Common myeloid progenitor, CD34-positive (primary cell): Measurements from ENCODE around the gene ZNF579.
"Not testable (repeated sequence)": the region's sequence is repeated elsewhere in the genome, so short reads cannot be mapped to it uniquely, and the experiment has no call there.

Source experiments
- CTCF ChIA-PET: fragments of 350-600 bp; sonication (Branson Sonifier 250); formaldehyde crosslinking; loops from one replicate; lab custom pipeline; 2021; ENCODE audit warnings: antibody characterized with exemption; lab: Charles Lee
- POLR2A ChIA-PET: fragments of 350-600 bp; sonication (Branson Sonifier 250); formaldehyde crosslinking; loops from one replicate; lab custom pipeline; 2021; ENCODE audit warnings: antibody characterized with exemption; lab: Charles Lee
- DNase-seq, 3 donors: peaks; one replicate each; pipeline versions ENCODE4 v3.0.0 to v3.0.0-alpha.2; 2013
- H3K27ac ChIP-seq, 2 experiments: 1 replicate in 1 of 2; 2 replicates in 1 of 2; pipeline ENCODE4 v1.7.0; 2013; ENCODE audit warnings: inconsistent platforms in 2 of 2, low read length in 2 of 2, mild to moderate bottlenecking in 2 of 2, low read depth in 1 of 2, moderate library complexity in 1 of 2; ENCODE audit not compliant: severe bottlenecking in 2 of 2, insufficient read depth in 1 of 2, poor library complexity in 1 of 2
- H3K27me3 ChIP-seq, 5 experiments: replicated peaks in 2 of 5; 1 replicate in 3 of 5; 2 replicates in 2 of 5; pipeline versions ENCODE4 v1.6.1 to v1.7.0; 2013; ENCODE audit warnings: low read length in 4 of 5, mild to moderate bottlenecking in 2 of 5, moderate library complexity in 2 of 5, inconsistent platforms in 1 of 5; ENCODE audit not compliant: insufficient read depth in 5 of 5, control insufficient read depth in 4 of 5
- H3K36me3 ChIP-seq, 4 experiments: 1 replicate in 2 of 4; 2 replicates in 2 of 4; pipeline versions ENCODE4 v1.6.1 to v1.7.0; 2013; ENCODE audit warnings: low read length in 3 of 4, control low read depth in 1 of 4, mild to moderate bottlenecking in 1 of 4; ENCODE audit not compliant: control insufficient read depth in 4 of 4, insufficient read depth in 4 of 4
- H3K4me1 ChIP-seq, 4 experiments: 1 replicate in 3 of 4; 2 replicates in 1 of 4; pipeline versions ENCODE4 v1.6.1 to v1.7.1; 2013; ENCODE audit warnings: low read length in 3 of 4, mild to moderate bottlenecking in 3 of 4, control low read depth in 1 of 4, inconsistent platforms in 1 of 4, moderate library complexity in 1 of 4; ENCODE audit not compliant: control insufficient read depth in 4 of 4, insufficient read depth in 4 of 4; ENCODE audit errors: control extremely low read depth in 1 of 4
- H3K4me3 ChIP-seq, 7 experiments: 1 replicate in 4 of 7; 2 replicates in 3 of 7; pipeline versions ENCODE4 v1.5.1 to v1.7.0; 2013; ENCODE audit warnings: mild to moderate bottlenecking in 7 of 7, low read length in 6 of 7, moderate library complexity in 6 of 7, inconsistent platforms in 2 of 7, low read depth in 2 of 7, control low read depth in 1 of 7; ENCODE audit not compliant: insufficient read depth in 4 of 7, control insufficient read depth in 1 of 7; ENCODE audit errors: extremely low read depth in 1 of 7
- H3K9me3 ChIP-seq, 5 experiments: 1 replicate in 4 of 5; 2 replicates in 1 of 5; pipeline versions ENCODE4 v1.6.1 to v1.7.1; 2013; ENCODE audit warnings: low read length in 4 of 5, mild to moderate bottlenecking in 2 of 5, inconsistent platforms in 1 of 5, low read depth in 1 of 5, moderate library complexity in 1 of 5; ENCODE audit not compliant: control insufficient read depth in 4 of 5, insufficient read depth in 2 of 5; ENCODE audit errors: control extremely low read depth in 1 of 5
- WGBS: methylation state at CpG from one replicate; pipeline ENCODE4 v1.1.5; 2013; ENCODE audit not compliant: insufficient coverage; 5-methylcytosine and 5-hydroxymethylcytosine counted together

ZNF579 gene

GRCh38 chr19:55536951-55537740 is 43.5 kb downstream of the ZNF579 start, which contains the start of gene SBK2:
TSS of gene SBK2 (minus strand) at chr19:55537133. CDS start at chr19:55536294, 839 bp downstream.
- WGBS: 48% methylated on average over 6 of the region's 14 CpGs
- DNase-seq: peak; percentile 20 to 47 (median 46)
- POLR2A ChIA-PET: no interaction called here

GRCh38 chr19:55536366-55536765 is 44.3 kb downstream of the ZNF579 start:
- no peak for DNase-seq
- H3K4me1 ChIP-seq: no peaks in the 10 kb centered on the region
- no peaks in the 10 kb centered on the region for H3K27me3 ChIP-seq
- H3K4me3 ChIP-seq: no peak overlapping the region
- no peaks in the 10 kb centered on the region for H3K36me3 ChIP-seq
- no peaks in the 10 kb centered on the region for H3K9me3 ChIP-seq
- WGBS: 100% methylated on average over 1 of the region's 11 CpGs
- H3K27ac ChIP-seq: no peak overlapping the region
- CTCF ChIA-PET: interaction anchor here (1.0 kb wide), 1 partner anchor 95 kb away, joined by 5 read pairs; no protein-coding TSS in a partner anchor
- POLR2A ChIA-PET: no interaction called here

More at GRCh38 chr19:55536951-55537740, 43.5 kb downstream of the ZNF579 start, which contains the start of gene SBK2:
- H3K4me1 ChIP-seq: no peaks in the 10 kb centered on the region
- H3K27me3 ChIP-seq: no peaks in the 10 kb centered on the region
- CTCF ChIA-PET: interaction anchor here (1.0 kb wide), 1 partner anchor 94 kb away, joined by 5 read pairs; no protein-coding TSS in a partner anchor
- no peaks in the 10 kb centered on the region for H3K36me3 ChIP-seq
- no peak within 1 kb of the TSS for H3K27ac ChIP-seq
- H3K9me3 ChIP-seq: no peaks in the 10 kb centered on the region
- H3K4me3 ChIP-seq: no peak within 1 kb of the TSS

GRCh38 chr19:55535965-55536350 is 44.7 kb downstream of the ZNF579 start:
- DNase-seq: no peak
- Histone ChIP-seq H3K27me3 (no peaks in the 10 kb centered on the region), H3K27ac (no peak overlapping the region), H3K36me3 (no peaks in the 10 kb centered on the region), H3K4me3 (no peak overlapping the region), H3K4me1 (no peaks in the 10 kb centered on the region), H3K9me3 (no peaks in the 10 kb centered on the region)
- CTCF ChIA-PET: interaction anchor here (0.6 to 1.0 kb wide), 2 partner anchors 69 to 95 kb away, joined by 4 to 5 read pairs; no protein-coding TSS in a partner anchor
- 97% methylated on average over 18 of the region's 22 CpGs for WGBS
- POLR2A ChIA-PET: no interaction called here

DNA sequence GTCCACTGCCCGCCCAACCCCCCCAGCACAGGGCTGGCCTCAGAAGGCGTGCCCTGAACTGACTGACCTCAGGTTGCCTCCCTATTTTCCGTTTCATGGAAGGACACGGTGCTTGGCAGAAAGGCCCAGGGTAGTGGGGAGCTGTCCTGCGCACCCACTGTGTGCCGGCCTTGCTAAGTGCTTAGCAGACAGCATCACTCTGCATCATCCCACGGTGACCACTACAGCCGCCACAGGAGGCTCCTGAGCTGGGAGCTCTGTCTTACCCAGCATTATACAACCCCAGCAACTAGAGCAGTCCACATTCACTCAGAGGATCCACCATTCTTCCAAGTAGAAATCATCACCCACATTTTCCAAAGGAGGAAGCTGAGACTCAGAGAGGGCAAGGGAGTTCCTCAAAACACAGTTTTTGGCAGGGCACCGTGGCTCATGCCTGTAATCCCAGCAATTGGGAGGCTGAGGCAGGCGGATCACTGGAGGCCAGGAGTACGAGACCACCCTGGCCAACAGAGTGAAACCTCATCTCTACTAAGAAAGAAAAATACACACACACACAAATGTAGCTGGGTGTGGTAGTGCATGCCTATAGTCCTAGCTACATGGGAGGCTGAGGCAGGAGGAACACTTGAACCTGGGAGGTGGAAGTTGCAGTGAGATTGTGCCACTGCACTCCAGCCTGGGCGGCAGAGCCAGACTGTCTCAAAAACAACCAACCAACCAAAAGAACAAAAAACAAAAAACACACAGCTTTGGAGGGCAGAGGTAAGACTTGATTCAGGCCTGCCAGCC is 45.3 kb downstream of the ZNF579 start:
- DNase-seq: no peak
- H3K27ac ChIP-seq: no peak overlapping the region
- ChIA-PET POLR2A (no interaction called here), CTCF (interaction anchor here (0.6 to 0.7 kb wide), 2 partner anchors 24 to 69 kb away, joined by 3 to 4 read pairs; no protein-coding TSS in a partner anchor)
- H3K4me1 ChIP-seq: no peaks in the 10 kb centered on the region
- no peak overlapping the region for H3K4me3 ChIP-seq
- H3K9me3 ChIP-seq: no peaks in the 10 kb centered on the region
- 85% methylated on average over 7 of the region's 12 CpGs for WGBS
- no peaks in the 10 kb centered on the region for H3K27me3 ChIP-seq
- H3K36me3 ChIP-seq: no peaks in the 10 kb centered on the region

DNA sequence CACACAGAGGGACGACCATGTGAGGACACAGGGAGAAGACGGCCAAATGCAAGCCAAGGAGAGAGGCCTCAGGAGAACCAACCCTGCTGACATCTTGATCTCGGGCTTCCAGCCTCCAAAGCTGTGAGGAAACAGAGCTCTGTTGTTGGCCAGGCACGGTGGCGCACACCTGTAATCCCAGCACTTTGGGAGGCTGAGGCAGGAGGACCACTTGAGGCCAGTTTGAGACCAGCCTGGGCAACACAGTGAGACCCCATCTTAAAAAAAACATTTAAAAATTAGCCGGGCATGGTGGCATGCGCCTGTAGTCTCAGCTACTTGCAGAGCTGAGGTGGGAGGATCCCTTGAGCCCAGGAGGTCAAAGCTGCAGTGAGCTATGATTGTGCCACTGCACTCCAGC is 46.4 kb downstream of the ZNF579 start:
- WGBS: 96% methylated on average over 7 of the region's 7 CpGs

DNA sequence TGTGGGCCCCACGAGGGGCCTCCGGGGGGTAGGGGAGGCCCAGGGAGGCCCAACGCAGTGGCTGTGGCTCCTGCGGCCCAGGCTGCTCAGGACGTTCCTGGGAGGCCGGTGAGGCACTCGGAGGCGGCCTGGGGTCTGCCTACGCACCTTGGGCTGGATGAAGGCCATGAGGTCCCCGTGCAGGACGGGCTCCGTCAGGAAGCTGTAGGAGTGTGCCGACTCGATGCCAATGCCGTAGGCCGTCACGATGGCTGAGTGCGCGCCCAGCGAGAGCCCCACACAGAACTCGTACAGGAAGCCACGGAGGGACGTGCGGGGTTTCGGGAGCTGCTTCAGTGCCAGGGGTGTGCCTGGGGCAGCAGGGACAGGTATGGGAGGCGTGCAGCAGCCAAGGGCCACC is 49.7 kb downstream of the ZNF579 start:
- WGBS: 89% methylated on average over 17 of the region's 26 CpGs
- no peak overlapping the region for H3K4me3 ChIP-seq
- no peaks in the 10 kb centered on the region for H3K36me3 ChIP-seq
- no peak for DNase-seq
- peaks cover 0 to 9% (median 5%) of the 10 kb centered on the region in 4 experiments for H3K4me1 ChIP-seq
- H3K9me3 ChIP-seq: no peaks in the 10 kb centered on the region
- H3K27ac ChIP-seq: no peak overlapping the region
- POLR2A ChIA-PET: no interaction called here
- no peaks in the 10 kb centered on the region for H3K27me3 ChIP-seq
- CTCF ChIA-PET: interaction anchor here (0.7 kb wide), 1 partner anchor 101 kb away, joined by 3 read pairs; no protein-coding TSS in a partner anchor

More for the DNA sequence above, 46.4 kb downstream of the ZNF579 start:
- POLR2A ChIA-PET, H3K9me3 ChIP-seq, H3K36me3 ChIP-seq, H3K27ac ChIP-seq, H3K27me3 ChIP-seq, DNase-seq, H3K4me3 ChIP-seq, H3K4me1 ChIP-seq, CTCF ChIA-PET: not testable (repeated sequence)
